K562 (cell line): Measurements from ENCODE around the gene KCNJ11. TPM values are rescaled to one million over a fixed set of nuclear protein-coding genes. Genes with fewer than 3 reads are reported as not detected.

Experiments used
- ARID1B ChIP-seq: fragments of 450-650 bp; IDR thresholded peaks from 2 replicates; pipeline ENCODE4 v1.6.1; 2016; ENCODE audit warnings: antibody characterized with exemption, mild to moderate bottlenecking, inconsistent platforms
- ATF7 ChIP-seq: fragments of 450-650 bp; IDR thresholded peaks from 2 replicates; pipeline ENCODE4 v1.7.1; 2014; ENCODE audit warnings: mild to moderate bottlenecking, moderate library complexity
- CEBPZ ChIP-seq: fragments of 150-350 bp; IDR thresholded peaks from 2 replicates; pipeline ENCODE4 v1.6.1; 2014; ENCODE audit warnings: low read depth, mild to moderate bottlenecking, low read length, borderline replicate concordance
- CTBP1 ChIP-seq: fragments of 450-650 bp; IDR thresholded peaks from 2 replicates; pipeline ENCODE4 v1.6.1; 2016; ENCODE audit warnings: borderline replicate concordance
- CXXC5 ChIP-seq: fragments of 250-450 bp; sonication (Bioruptor Pico); IDR thresholded peaks from 2 replicates; pipeline ENCODE4 v1.8.0; 2022; ENCODE audit warnings: inconsistent platforms, mild to moderate bottlenecking, moderate library complexity
- ELF2 ChIP-seq: fragments of 250-450 bp; sonication (Bioruptor Pico); IDR thresholded peaks from 2 replicates; pipeline ENCODE4 v1.5.0; 2021; ENCODE audit warnings: mild to moderate bottlenecking
- ERF ChIP-seq: fragments of 450-650 bp; formaldehyde crosslinking; IDR thresholded peaks from 2 replicates; pipeline ENCODE4 v1.4.0; 2020; ENCODE audit warnings: mild to moderate bottlenecking, mixed read lengths
- ESRRA ChIP-seq: fragments of 450-650 bp; IDR thresholded peaks from 2 replicates; pipeline ENCODE4 v1.6.1; 2014; ENCODE audit warnings: low read depth, mild to moderate bottlenecking, moderate library complexity, borderline replicate concordance
- FIP1L1 ChIP-seq: fragments of 200-400 bp; formaldehyde crosslinking; IDR thresholded peaks from 2 replicates; pipeline ENCODE4 v1.6.1; 2018; ENCODE audit warnings: mild to moderate bottlenecking, low read depth, low read length; ENCODE audit not compliant: poor library complexity, severe bottlenecking
- GATA2 ChIP-seq: sonication (generic); formaldehyde crosslinking; IDR thresholded peaks from 2 replicates; pipeline ENCODE4 v1.4.0; 2020; ENCODE audit warnings: mild to moderate bottlenecking, missing genetic modification reagents
- HDAC3 ChIP-seq: fragments of 450-650 bp; IDR thresholded peaks from 2 replicates; pipeline ENCODE4 v1.6.1; 2018; ENCODE audit warnings: borderline replicate concordance, mild to moderate bottlenecking, moderate library complexity; ENCODE audit not compliant: partially characterized antibody
- HMG20B ChIP-seq: fragments of 250-450 bp; sonication (Bioruptor Pico); IDR thresholded peaks from 2 replicates; pipeline ENCODE4 v1.5.0; 2021; ENCODE audit warnings: mild to moderate bottlenecking
- MEF2D ChIP-seq: conservative IDR thresholded peaks from 2 replicates; pipeline ENCODE4 v1.6.1; 2016; ENCODE audit warnings: low read depth, missing genetic modification characterization, missing compliant biosample characterization
- MTA3 ChIP-seq: fragments of 450-650 bp; formaldehyde crosslinking; IDR thresholded peaks from 2 replicates; pipeline ENCODE4 v1.6.1; 2017; ENCODE audit warnings: mild to moderate bottlenecking, borderline replicate concordance
- MTF1 ChIP-seq: fragments of 250-450 bp; sonication (Bioruptor Pico); IDR thresholded peaks from 2 replicates; pipeline ENCODE4 v1.9.0; 2021; ENCODE audit warnings: moderate library complexity, mild to moderate bottlenecking, inconsistent platforms, borderline replicate concordance
- NFIX ChIP-seq: fragments of 250-450 bp; sonication (Bioruptor Pico); IDR thresholded peaks from 2 replicates; pipeline ENCODE4 v1.4.0; 2020; ENCODE audit warnings: low read depth, mild to moderate bottlenecking, moderate library complexity
- NFRKB ChIP-seq: fragments of 450-650 bp; IDR thresholded peaks from 2 replicates; pipeline ENCODE4 v1.6.1; 2016; ENCODE audit warnings: low read depth
- RHOXF2B ChIP-seq: fragments of 250-450 bp; sonication (Bioruptor Pico); conservative IDR thresholded peaks from 2 replicates; pipeline ENCODE4 v1.5.1; 2021
- SIRT6 ChIP-seq: IDR thresholded peaks from one replicate; pipeline ENCODE4 v1.6.1; 2012; ENCODE audit warnings: low read depth, mild to moderate bottlenecking, control low read depth, inconsistent platforms, low read length, moderate library complexity
- SLC30A9 ChIP-seq: fragments of 250-450 bp; sonication (Bioruptor Pico); IDR thresholded peaks from 2 replicates; pipeline ENCODE4 v1.8.0; 2022; ENCODE audit warnings: mild to moderate bottlenecking, moderate library complexity
- SP1 ChIP-seq: sonication (generic); formaldehyde crosslinking; IDR thresholded peaks from 2 replicates; pipeline ENCODE4 v1.8.1; 2022; ENCODE audit warnings: mild to moderate bottlenecking, missing genetic modification reagents
- TARDBP ChIP-seq: fragments of 450-650 bp; IDR thresholded peaks from 2 replicates; pipeline ENCODE4 v1.6.1; 2016
- TEAD4 ChIP-seq, 2 experiments: sonication (generic) in 1 of 2; formaldehyde crosslinking in 1 of 2; IDR thresholded peaks; 2 replicates each; pipeline versions ENCODE4 v1.6.1 to v1.8.0; 2012 to 2022; ENCODE audit warnings: borderline replicate concordance in 1 of 2, inconsistent platforms in 1 of 2, low read length in 1 of 2, mild to moderate bottlenecking in 1 of 2, missing genetic modification reagents in 1 of 2
- ZNF124 ChIP-seq: sonication (generic); formaldehyde crosslinking; IDR thresholded peaks from 2 replicates; pipeline ENCODE4 v1.8.1; 2022; ENCODE audit warnings: missing genetic modification reagents
- ZNF174 ChIP-seq: fragments of 250-450 bp; sonication (Bioruptor Pico); IDR thresholded peaks from 2 replicates; pipeline ENCODE4 v1.4.0; 2020; ENCODE audit warnings: mild to moderate bottlenecking
- ZNF511 ChIP-seq: sonication (generic); formaldehyde crosslinking; IDR thresholded peaks from 2 replicates; pipeline ENCODE4 v1.8.0; 2022; ENCODE audit warnings: mild to moderate bottlenecking, missing genetic modification reagents
- ZNF785 ChIP-seq: fragments of 250-450 bp; sonication (Bioruptor Pico); IDR thresholded peaks from 2 replicates; pipeline ENCODE4 v1.4.0; 2020; ENCODE audit warnings: mild to moderate bottlenecking
- polyA plus RNA-seq, 8 experiments: library from polyadenylated mRNA; depleted of rRNA in 4 of 8; stranded (reverse) in 5 of 8; unstranded in 3 of 8; fragments of >200 nt; fragmentation: Nextera tagmentation in 2 of 8; fragmentation: Illumina TruSeq in 1 of 8; extraction: Ambion mirVana in 2 of 8; extraction: Trizol in 1 of 8; gene quantifications; 2 replicates each; pipeline versions ENCODE4 v1.2.1 to v1.2.3, GENCODE V29; 2011 to 2014; ENCODE audit warnings: inconsistent platforms in 1 of 8, missing spikeins in 1 of 8
- total RNA-seq, 7 experiments: library from RNA; depleted of rRNA in 6 of 7; stranded (reverse); fragments of >200 nt in 6 of 7; fragmentation: Illumina TruSeq in 2 of 7; extraction: Trizol in 2 of 7; gene quantifications; 2 replicates each; pipeline versions ENCODE4 v1.2.1 to v1.2.3, GENCODE V29; 2011 to 2021; ENCODE audit warnings: low replicate concordance in 1 of 7

The KCNJ11 gene
- total and polyA plus RNA-seq, 9 of the 15 experiments (the other 6 are each of a cell fraction or from before 2014, with no cell fraction given), result 0.54 to 3.7 (median 0.86) TPM; not detected in 2

- no peak for TF ChIP-seq GATA2 (CRISPR knock-in tag)
- TF ChIP-seq NFIX, result no peak
- peak; percentile 29; the same call in 1 of the 2 replicates for TF ChIP-seq ARID1B
- no peak for TF ChIP-seq SLC30A9 (CRISPR knock-in tag)
- TF ChIP-seq ERF (CRISPR knock-in tag), result no peak
- TF ChIP-seq HDAC3, result peak; percentile 58
- TF ChIP-seq ZNF511 (CRISPR knock-in tag), result peak; percentile 80
- no peak for TF ChIP-seq SIRT6
- no peak for TF ChIP-seq CEBPZ
- TF ChIP-seq TEAD4 (IDR thresholded peaks at IDR 0.05; ENCODE audit: low read length), result no peak; the same call in 1 of the 2 replicates
- no peak for TF ChIP-seq TEAD4 (CRISPR knock-in tag; IDR thresholded peaks at IDR 0.05; ENCODE audit: borderline replicate concordance)
- peak; percentile 63 for TF ChIP-seq ATF7
- no peak for TF ChIP-seq MEF2D (tag)
- peak; percentile 76 for TF ChIP-seq CTBP1
- TF ChIP-seq ZNF124 (CRISPR knock-in tag), result no peak
- no peak for TF ChIP-seq RHOXF2B
- TF ChIP-seq CXXC5 (CRISPR knock-in tag), result peak; percentile 90
- TF ChIP-seq MTF1, result no peak
- peak; percentile 59; the same call in 1 of the 2 replicates for TF ChIP-seq ESRRA
- TF ChIP-seq HMG20B (CRISPR knock-in tag), result no peak
- TF ChIP-seq SP1 (CRISPR knock-in tag), result peak; percentile 13; the same call in 1 of the 2 replicates
- TF ChIP-seq MTA3, result peak; percentile 71; the same call in 1 of the 2 replicates
- no peak for TF ChIP-seq ZNF785 (CRISPR knock-in tag)
- TF ChIP-seq ELF2 (CRISPR knock-in tag), result peak; percentile 63; the same call in 1 of the 2 replicates
- TF ChIP-seq NFRKB, result peak; percentile 51; the same call in 1 of the 2 replicates
- TF ChIP-seq ZNF174 (CRISPR knock-in tag), result no peak
- peak; percentile 86 for TF ChIP-seq FIP1L1
- TF ChIP-seq TARDBP, result no peak
Observed at GRCh38 chr11:17352950-17353820, 35.3 kb downstream of the KCNJ11 start (continued).
